GM18951 (cell line): ENCODE results near the gene C1orf216.
"Not testable (repeated sequence)": the region's sequence is repeated elsewhere in the genome, so short reads cannot be mapped to it uniquely, and the experiment has no call there.

Source experiments
- POLR2A ChIP-seq: IDR thresholded peaks from 4 replicates; pipeline ENCODE4 v1.6.1; 2011; ENCODE audit warnings: mild to moderate bottlenecking; ENCODE audit not compliant: insufficient read length, insufficient read depth; ENCODE audit errors: extremely low read depth
- in situ Hi-C: fragments of 300-500 bp; cut with MboI; formaldehyde crosslinking; loops from one replicate; pipeline ENCODE4 v1.12.0; 2022; ENCODE audit warnings: low sequenced_read_pairs, mixed read lengths, inconsistent platforms; ENCODE audit not compliant: unreplicated experiment

The C1orf216 gene

DNA sequence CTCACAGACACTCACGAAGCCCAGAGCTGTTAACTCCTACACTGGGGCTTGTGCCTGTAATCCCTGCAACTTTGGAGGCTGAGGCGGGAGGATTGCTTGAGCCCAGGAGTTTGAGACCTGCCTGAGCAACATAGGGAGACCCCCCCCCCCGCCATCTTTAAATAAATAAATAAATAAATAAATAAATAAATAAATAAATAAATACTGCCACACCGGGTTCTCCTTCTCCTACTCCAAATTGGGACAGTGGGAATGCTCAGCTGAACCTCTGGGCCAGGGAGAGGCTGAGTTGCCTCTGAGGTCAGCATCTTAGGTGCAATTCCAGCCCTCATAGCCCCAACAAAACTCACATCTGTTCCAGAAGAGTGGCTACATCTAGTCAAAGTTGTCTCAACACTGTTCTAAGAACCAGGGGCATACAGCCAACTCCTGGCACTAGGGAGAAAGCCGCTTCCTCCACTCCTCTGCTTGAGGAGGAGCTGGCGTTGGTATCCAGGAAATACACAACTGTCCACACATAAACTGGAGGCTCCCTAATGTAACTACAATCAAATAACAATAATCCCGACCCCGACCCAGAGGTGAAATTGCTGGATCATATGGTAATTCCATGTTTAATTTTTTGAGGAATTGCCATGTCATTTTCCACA lies 27.0 kb downstream of the C1orf216 start:
- TF ChIP-seq POLR2A, result no peak

DNA sequence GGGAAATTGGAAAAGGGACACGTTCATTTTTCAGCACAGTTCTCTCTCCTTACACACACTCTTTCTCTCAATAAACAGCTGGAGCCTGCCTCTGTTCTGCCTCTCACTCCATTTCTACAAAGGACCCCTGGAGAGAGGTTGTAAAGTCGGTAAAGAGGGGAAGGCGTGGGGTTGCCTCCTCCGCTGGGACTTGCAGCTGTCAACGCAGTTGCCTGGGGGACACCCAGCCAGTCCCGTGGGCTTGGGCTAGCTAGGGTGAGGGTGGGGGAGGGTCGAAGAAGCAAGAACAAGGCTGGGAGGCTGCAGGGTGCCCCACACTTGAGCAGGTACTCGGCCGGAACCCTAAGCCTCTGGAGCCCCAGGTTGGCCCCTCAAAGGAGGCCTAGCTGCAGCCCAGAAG lies 27.6 kb downstream of the C1orf216 start:
- in situ Hi-C loops, result no loop called here
- no peak for TF ChIP-seq POLR2A

More for the DNA sequence above, 27.0 kb downstream of the C1orf216 start:
- in situ Hi-C loops, result no loop called here

DNA sequence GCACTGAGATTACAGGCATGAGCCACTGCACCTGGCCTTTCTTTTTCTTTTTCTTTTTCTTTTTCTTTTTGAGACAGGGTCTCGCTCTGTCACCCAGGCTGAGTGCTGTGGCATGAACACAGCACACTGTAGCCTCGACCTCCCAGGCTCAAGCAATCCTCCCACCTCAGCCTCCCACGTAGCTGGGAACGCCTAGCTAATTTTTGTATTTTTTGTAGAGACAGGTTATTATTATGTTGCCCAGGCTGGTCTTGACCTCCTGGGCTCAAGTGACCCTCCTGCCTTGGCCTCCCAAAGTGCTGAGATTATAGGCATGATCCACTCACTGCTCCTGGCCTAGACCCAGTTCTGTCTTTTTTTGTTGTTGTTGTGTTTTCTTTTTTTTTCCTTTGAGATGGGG lies 28.6 kb downstream of the C1orf216 start:
- in situ Hi-C loops, result not testable (repeated sequence)

DNA sequence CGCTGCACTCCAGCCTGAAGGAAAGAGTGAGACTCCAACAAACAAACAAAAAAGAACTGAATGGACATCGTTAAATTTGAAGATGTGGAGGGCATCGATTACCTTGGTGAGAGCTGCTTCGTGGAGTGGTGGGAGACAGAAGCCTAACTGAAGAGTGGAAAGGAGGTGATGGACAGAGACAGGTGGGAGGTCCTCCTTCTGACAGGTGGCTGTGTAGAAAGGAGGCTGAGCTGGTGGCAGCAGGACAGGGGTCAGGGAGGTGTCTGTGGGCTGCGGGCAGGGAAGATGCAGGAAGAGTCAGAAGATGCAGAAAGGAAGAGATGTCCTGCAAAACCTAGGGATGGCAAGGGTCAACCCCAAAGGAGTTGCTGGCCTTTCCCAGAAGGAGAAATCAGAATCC lies 30.5 kb downstream of the C1orf216 start:
- in situ Hi-C loops, result no loop called here
- TF ChIP-seq POLR2A, result no peak

DNA sequence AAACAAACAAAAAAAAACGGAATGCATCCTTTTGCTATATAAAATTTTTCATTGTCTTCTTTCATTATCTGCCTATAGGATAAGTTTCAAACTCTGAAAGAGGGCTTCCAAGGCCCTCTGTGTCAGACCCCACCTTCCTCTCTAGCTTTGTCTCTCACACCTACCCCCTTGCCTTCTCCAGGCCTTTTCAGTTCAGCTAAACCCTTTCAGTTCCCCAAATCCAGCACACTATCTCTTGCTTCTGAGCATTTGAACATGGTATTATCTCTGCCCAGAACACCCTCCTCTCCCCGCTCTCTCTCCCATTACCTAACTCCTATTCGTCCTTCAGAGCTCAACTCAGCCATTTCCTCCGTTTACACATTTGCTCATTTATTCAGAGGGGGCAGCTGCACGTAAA lies 35.7 kb downstream of the C1orf216 start:
- in situ Hi-C loops, result no loop called here
- no peak for TF ChIP-seq POLR2A

DNA sequence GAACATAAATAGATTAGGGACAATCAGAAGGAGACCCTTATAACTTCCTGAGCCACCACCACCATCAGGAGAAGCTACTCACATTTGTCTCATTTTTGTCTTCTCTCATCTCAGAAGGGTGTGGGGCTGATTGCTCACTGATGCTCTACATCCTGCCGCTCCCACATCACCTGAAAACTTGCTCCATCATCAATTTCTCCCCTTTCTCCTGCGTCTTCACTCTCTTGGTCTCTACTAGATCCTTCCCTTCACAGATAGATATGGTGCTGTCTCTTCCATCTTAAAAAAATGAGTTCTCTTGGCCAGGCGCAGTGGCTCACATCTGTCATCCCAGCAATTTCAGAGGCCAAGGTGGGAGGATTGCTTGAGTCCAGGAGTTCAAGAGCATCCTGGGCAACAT lies 38.4 kb downstream of the C1orf216 start:
- in situ Hi-C loops, result no loop called here
- TF ChIP-seq POLR2A, result no peak

DNA sequence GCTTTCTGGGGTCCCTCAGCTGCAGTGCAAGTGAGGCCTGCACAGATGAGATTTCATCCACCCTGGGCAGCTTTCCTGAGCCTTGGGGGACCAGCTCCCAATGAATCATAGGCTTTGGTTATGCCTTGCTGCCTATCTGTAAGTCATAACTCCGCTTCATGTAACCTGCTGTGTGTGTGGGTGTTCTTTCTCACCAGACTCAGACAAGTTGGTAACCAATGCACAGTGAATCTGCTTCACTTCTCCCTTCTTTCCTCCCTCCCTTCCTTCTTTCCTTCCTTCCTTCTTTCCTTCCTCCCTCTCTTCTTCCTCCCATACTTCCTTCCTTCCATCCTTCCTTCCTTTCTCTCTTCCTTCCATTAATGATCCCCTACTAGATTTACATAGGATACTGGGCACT lies 42.9 kb downstream of the C1orf216 start:
- no peak for TF ChIP-seq POLR2A
- in situ Hi-C loops, result no loop called here

DNA sequence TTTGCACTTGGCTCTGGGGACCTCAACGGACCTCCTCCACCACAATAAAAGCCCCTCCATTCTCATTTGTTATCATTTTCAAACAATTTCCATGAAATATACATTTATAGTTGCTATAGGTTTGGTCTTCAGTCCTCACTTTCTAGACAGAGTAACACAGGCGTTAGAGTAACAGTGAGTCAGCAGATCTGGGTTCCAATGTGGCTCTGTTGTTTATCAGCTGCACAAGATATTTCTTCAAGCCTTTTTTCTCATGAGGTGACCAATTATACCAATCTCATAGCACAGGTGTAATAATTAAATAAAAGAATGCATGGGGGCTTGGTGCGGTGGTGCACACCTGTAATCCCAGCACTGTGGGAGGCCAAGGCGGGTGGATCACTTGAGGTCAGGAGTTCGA lies 44.6 kb downstream of the C1orf216 start:
- TF ChIP-seq POLR2A, result no peak
- in situ Hi-C loops, result no loop called here

DNA sequence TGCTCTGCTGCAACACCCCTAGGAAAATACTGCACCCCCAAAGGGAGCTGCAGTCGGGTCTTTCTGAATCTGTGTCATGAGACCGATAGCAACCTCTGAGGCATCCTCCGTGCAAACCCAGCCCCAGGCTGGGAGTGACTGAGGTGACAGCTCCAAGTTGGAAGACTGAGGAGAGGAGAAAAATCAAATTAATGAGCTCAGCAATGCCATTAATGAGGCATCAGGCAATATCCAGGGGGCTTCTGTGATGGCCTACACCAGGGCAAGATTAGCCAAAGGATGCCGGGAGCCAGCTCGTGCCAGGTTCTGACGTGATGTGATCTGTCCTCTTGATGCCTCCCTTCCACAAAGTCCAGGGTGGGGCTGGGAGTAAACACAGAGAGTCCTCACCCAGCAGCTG lies 46.6 kb downstream of the C1orf216 start:
- no peak for TF ChIP-seq POLR2A
- in situ Hi-C loops, result no loop called here

DNA sequence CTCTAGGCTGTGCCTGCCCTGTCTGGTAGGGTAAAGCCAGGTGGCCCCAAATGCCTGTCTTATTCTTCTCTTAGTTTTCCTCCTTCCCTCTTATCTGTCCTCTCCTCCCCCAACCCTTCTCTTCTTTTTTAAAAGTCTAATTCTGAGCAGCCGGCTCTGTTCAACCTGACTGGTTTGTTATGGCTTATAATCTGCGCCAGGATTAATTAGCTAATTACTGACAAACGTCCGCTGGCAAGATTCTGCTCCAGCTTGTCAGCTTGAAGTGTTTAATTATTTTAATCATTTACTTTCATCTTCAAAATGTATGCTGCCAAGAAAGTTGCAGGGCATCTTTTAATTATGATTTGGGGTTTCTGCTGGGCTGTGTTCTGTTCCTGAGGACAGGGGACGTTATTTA lies 50.2 kb downstream of the C1orf216 start:
- TF ChIP-seq POLR2A, result no peak
- in situ Hi-C loops, result no loop called here

DNA sequence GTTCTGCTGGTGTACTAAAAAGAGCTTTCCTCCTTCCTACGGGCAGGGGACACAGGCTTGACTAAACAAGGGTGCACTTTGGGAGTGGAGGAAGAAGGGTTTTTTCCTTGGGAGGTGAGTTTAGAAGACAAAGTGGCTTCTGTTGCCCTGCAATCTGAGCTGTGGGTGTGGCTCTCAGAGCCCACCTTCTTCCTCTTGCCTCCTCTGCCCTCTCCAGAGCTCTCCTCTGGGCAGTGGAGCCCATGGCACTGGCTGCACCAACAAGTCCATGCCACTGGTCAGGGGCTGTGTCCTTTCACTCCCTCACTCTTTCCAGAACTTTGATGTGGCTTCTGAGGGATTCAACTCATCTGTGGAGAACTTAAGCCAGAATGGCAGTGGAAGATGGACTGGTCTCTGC lies 51.8 kb downstream of the C1orf216 start:
- TF ChIP-seq POLR2A, result no peak
- in situ Hi-C loops, result no loop called here

DNA sequence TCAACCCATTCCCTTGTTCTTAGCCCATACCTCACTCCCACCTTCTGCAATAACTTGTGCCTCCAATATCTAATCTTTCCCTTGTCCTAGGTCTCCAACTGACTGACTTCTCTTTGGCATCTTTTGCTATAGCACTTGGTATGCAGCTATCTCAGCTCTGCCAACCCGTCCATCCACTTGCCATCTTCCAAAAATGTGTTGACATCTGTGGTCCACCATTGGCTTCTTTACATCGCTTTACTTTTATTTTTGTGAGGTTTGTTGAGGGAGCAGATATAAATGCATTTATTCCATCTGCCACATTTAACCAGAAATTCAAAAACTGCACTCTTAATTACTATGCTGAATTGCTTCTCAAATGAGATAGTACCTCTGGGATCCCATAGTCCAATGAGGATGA lies 52.5 kb downstream of the C1orf216 start:
- in situ Hi-C loops, result no loop called here
- no peak for TF ChIP-seq POLR2A
